HG02763 (cell line): ENCODE results near the gene PARP11.
"Not testable (repeated sequence)": the region's sequence is repeated elsewhere in the genome, so short reads cannot be mapped to it uniquely, and the experiment has no call there.

Experiments
- ATAC-seq: cut with Tn5 transposase; IDR thresholded peaks from one replicate; pipeline ENCODE4 v1.9.1; 2021; ENCODE audit warnings: mild to moderate bottlenecking, moderate library complexity; ENCODE audit not compliant: unreplicated experiment

PARP11 gene

GRCh38 chr12:3884671-3885070 lies 11.5 kb upstream of the PARP11 start:
- ATAC-seq, result no peak

- ATAC-seq, result no peak
Measured at GRCh38 chr12:3882896-3883564, 9.8 kb upstream of the PARP11 start.

- ATAC-seq, result no peak
Measured at GRCh38 chr12:3882406-3882805, 9.2 kb upstream of the PARP11 start.

- ATAC-seq, result no peak
Measured at GRCh38 chr12:3881281-3881950, 8.2 kb upstream of the PARP11 start.

GRCh38 chr12:3879846-3880245 lies 6.6 kb upstream of the PARP11 start:
- no peak for ATAC-seq

- ATAC-seq, result no peak
Measured at GRCh38 chr12:3871356-3871755, 1.8 kb downstream of the PARP11 start.

- no peak for ATAC-seq
Measured at GRCh38 chr12:3869865-3870264, 3.3 kb downstream of the PARP11 start.

GRCh38 chr12:3869433-3869832 lies 3.8 kb downstream of the PARP11 start:
- no peak for ATAC-seq

- ATAC-seq, result no peak
Measured at GRCh38 chr12:3863756-3864155, 9.4 kb downstream of the PARP11 start.

GRCh38 chr12:3842517-3842916 lies 30.7 kb downstream of the PARP11 start:
- no peak for ATAC-seq

- ATAC-seq, result no peak
Measured at GRCh38 chr12:3841783-3842182, 31.4 kb downstream of the PARP11 start.

GRCh38 chr12:3840833-3841232 lies 32.4 kb downstream of the PARP11 start:
- not testable (repeated sequence) for ATAC-seq

GRCh38 chr12:3839745-3840144 lies 33.5 kb downstream of the PARP11 start:
- not testable (repeated sequence) for ATAC-seq

- ATAC-seq, result not testable (repeated sequence)
Measured at GRCh38 chr12:3838701-3839548, 34.3 kb downstream of the PARP11 start.

- ATAC-seq, result no peak
Measured at GRCh38 chr12:3838076-3838475, 35.1 kb downstream of the PARP11 start.

GRCh38 chr12:3837049-3837448 lies 36.1 kb downstream of the PARP11 start:
- no peak for ATAC-seq

GRCh38 chr12:3836641-3837040 lies 36.6 kb downstream of the PARP11 start:
- no peak for ATAC-seq

GRCh38 chr12:3835914-3836313 lies 37.3 kb downstream of the PARP11 start:
- no peak for ATAC-seq

- ATAC-seq, result no peak
Measured at GRCh38 chr12:3834774-3835173, 38.4 kb downstream of the PARP11 start.

- ATAC-seq, result no peak
Measured at GRCh38 chr12:3833670-3834310, 39.4 kb downstream of the PARP11 start.

GRCh38 chr12:3832738-3833137 lies 40.5 kb downstream of the PARP11 start:
- no peak for ATAC-seq
